ENCODE measurements around the gene CDH23. TPM values are rescaled to one million over a fixed set of nuclear protein-coding genes. Genes with fewer than 3 reads are reported as not detected.
A peak's percentile ranks its signal among the peaks of the same experiment; 100 is the strongest.

The CDH23 gene
- total RNA-seq, 4 donors from 2014 or later = 0.57 to 5.9 (median 1.0) TPM

GRCh38 chr10:71734797-71735196, 338.1 kb downstream of the CDH23 start:
- Histone ChIP-seq H3K4me3 (no peak overlapping the region), H3K36me3 (no peaks in the 10 kb centered on the region), H3K4me1 (peaks cover 45 to 67% (median 45%) of the 10 kb centered on the region in 3 donors), H3K27me3 (no peaks in the 10 kb centered on the region), H3K27ac (peak overlapping the region in 1 of 4 donors; percentile 80), H3K9me3 (no peaks in the 10 kb centered on the region)
- DNase-seq = no peak
- WGBS, 2 donors = 83 to 100% methylated on average over 2 to 5 of the region's 5 CpGs
- intact Hi-C loops (cut with DNase I) = no loop called here
- TF ChIP-seq, protein P1, sequence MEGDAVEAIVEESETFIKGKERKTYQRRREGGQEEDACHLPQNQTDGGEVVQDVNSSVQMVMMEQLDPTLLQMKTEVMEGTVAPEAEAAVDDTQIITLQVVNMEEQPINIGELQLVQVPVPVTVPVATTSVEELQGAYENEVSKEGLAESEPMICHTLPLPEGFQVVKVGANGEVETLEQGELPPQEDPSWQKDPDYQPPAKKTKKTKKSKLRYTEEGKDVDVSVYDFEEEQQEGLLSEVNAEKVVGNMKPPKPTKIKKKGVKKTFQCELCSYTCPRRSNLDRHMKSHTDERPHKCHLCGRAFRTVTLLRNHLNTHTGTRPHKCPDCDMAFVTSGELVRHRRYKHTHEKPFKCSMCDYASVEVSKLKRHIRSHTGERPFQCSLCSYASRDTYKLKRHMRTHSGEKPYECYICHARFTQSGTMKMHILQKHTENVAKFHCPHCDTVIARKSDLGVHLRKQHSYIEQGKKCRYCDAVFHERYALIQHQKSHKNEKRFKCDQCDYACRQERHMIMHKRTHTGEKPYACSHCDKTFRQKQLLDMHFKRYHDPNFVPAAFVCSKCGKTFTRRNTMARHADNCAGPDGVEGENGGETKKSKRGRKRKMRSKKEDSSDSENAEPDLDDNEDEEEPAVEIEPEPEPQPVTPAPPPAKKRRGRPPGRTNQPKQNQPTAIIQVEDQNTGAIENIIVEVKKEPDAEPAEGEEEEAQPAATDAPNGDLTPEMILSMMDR (IDR thresholded peaks at IDR 0.05) = no peak
- no peak for TF ChIP-seq POLR2A (IDR thresholded peaks at IDR 0.05)

DNA sequence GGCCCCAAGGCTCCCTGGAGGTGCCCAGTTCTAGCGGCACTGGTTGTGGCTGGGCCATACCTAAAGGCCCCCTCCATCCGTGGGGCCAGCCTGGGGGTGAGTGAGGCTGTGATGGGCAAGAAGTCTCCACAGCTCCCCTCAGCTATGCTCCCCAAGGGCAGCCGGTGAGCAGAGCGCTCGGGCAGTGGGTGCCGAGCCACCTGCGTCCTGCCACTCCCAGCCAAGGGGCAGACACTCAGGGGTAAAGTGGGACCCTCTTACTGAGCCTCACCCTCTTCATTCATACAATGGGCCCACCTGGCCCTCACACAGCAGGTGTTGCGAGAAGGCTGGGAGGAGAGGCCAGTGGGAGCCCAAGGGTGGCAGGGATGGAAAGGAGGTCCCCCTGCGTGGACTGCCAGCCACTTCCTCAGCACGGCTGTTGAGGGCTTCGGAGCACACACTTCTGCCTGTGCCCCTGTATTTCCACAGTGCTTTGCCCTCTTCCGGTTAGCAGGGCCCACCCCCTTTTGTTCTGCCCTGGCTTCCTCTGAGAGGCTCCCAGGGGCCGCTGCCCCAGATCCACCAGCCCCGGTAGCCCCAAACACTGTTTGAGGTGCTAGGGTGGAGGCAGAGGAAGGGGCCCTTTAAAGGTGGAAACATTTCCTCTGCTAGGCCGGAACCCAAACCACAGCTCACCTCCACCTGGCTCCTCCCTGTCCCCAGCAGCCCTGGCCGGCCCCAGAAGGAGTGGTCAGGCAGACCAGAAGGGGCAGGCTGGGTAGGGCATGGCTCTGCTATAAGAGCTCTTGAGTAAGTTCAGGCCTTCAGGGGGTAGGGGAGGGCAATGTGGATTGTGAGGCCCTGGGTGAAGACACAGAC, 339.2 kb downstream of the CDH23 start:
- no peaks in the 10 kb centered on the region for H3K9me3 ChIP-seq
- DNase-seq = no peak
- H3K4me3 ChIP-seq = no peak overlapping the region
- intact Hi-C loops (cut with DNase I) = no loop called here
- no peaks in the 10 kb centered on the region for H3K27me3 ChIP-seq
- peak in 1 of 4 donors; percentile 33 for TF ChIP-seq POLR2A (IDR thresholded peaks at IDR 0.05)
- TF ChIP-seq, protein P1 (IDR thresholded peaks at IDR 0.05) = no peak
- H3K27ac ChIP-seq = peak overlapping the region; percentile 75 to 89 (median 78)
- H3K36me3 ChIP-seq = no peaks in the 10 kb centered on the region
- WGBS, 2 donors = 40 to 47% methylated on average over 1 to 9 of the region's 16 CpGs
- peaks cover 45 to 67% (median 51%) of the 10 kb centered on the region in 3 donors for H3K4me1 ChIP-seq

DNA sequence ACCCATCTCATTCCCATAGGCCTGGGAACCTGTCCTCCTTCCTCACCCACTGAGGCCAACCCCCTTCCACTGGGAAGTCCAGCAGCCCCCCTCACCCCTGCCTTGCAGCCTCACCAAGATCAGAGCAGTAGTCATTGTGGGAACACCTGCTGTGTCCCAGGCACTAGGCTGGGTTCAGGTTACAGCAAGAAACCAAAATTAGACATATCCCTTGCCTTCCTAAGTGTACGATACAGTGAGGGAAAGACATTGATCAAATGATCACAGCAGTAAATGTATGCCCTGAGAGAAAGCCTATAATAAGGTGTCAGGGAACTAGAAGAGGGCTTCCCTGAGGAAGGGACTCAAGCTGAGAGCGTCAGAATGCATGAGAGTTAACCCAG, 339.8 kb downstream of the CDH23 start:
- H3K36me3 ChIP-seq = no peaks in the 10 kb centered on the region
- 64 to 66% methylated on average over 2 of the region's 2 CpGs for WGBS, 2 donors
- H3K27me3 ChIP-seq = no peaks in the 10 kb centered on the region
- no peak for DNase-seq
- H3K4me3 ChIP-seq = no peak overlapping the region
- peak overlapping the region; percentile 75 to 89 (median 78) for H3K27ac ChIP-seq
- H3K9me3 ChIP-seq = no peaks in the 10 kb centered on the region
- TF ChIP-seq, protein P1 (IDR thresholded peaks at IDR 0.05) = no peak
- TF ChIP-seq POLR2A (IDR thresholded peaks at IDR 0.05) = no peak
- H3K4me1 ChIP-seq = peaks cover 45 to 73% (median 51%) of the 10 kb centered on the region in 3 donors
- intact Hi-C loops (cut with DNase I) = no loop called here

DNA sequence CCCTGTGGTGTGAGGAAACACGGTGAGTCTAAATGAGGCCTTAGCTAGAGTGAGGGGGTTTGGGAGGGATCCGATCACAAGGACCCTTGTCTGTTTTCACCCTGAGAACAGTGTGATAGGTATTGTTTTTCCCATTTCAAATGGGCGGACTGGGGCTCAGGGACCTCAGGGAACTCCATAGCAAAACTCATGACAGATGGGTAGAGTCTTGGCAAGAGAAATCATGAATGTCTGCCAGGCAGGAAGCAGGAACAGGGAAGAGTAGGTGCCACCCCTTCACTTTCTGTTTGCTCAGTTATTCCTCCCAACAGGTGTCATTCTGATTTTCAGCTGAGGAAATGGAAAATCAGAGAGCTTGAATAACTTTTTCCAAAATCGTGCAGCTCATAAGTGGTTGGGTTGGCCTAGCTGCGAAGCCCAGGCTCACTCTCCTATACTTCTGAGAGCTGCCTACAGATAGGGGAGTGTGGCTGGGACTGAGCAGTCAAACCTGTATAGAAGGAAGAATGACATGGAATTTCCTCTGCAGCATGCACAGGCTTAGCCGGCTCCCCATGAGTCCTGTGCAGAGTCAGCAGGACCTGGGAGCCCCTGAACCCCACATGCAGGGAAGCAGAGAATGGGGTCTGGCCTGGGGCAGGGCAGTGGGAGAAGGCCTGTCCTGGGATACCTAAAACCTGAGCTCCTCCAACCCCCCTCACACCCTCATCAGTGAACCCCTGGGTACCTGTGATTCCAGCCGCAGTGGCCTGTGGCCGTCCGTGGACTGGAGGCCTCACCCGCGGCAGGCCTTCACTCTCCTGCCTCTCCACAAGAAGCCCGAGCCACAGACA, 340.5 kb downstream of the CDH23 start:
- no peak for TF ChIP-seq POLR2A (IDR thresholded peaks at IDR 0.05)
- TF ChIP-seq, protein P1 (IDR thresholded peaks at IDR 0.05) = no peak
- H3K9me3 ChIP-seq = no peaks in the 10 kb centered on the region
- no peak for DNase-seq
- H3K36me3 ChIP-seq = no peaks in the 10 kb centered on the region
- intact Hi-C loops (cut with DNase I) = no loop called here
- WGBS, 2 donors = 62 to 64% methylated on average over 12 of the region's 12 CpGs
- H3K4me3 ChIP-seq = no peak overlapping the region
- H3K4me1 ChIP-seq = peaks cover 45 to 80% (median 55%) of the 10 kb centered on the region in 3 donors
- peak overlapping the region; percentile 75 to 89 (median 78) for H3K27ac ChIP-seq
- no peaks in the 10 kb centered on the region for H3K27me3 ChIP-seq

DNA sequence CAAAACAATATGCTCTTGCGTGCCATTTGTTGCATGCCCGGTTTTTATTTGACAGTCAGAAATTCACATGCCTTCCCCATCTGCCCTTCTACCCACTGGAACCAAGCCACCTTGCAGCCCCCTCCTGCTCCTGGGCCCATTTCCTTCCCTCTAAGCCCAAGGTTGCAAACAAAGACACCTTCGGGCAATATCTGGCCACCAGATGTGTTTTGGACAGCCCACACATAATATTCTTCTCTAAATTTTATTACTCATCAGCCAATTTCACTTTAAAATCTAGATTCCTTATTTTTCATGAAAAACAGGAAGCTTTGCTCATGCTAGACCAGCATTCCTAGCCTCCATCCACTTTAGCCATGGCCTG, 341.1 kb downstream of the CDH23 start:
- peak overlapping the region; percentile 75 to 89 (median 78) for H3K27ac ChIP-seq
- WGBS, 2 donors = 48 to 61% methylated on average over 3 of the region's 3 CpGs
- no peak overlapping the region for H3K4me3 ChIP-seq
- no peaks in the 10 kb centered on the region for H3K27me3 ChIP-seq
- intact Hi-C loops (cut with DNase I) = no loop called here
- H3K36me3 ChIP-seq = no peaks in the 10 kb centered on the region
- TF ChIP-seq, protein P1 (IDR thresholded peaks at IDR 0.05) = no peak
- TF ChIP-seq POLR2A (IDR thresholded peaks at IDR 0.05) = no peak
- no peaks in the 10 kb centered on the region for H3K9me3 ChIP-seq
- H3K4me1 ChIP-seq = peaks cover 45 to 86% (median 60%) of the 10 kb centered on the region in 3 donors
- no peak for DNase-seq
